ENCODE results near the gene FKBP6. TPM values are rescaled to one million over a fixed set of nuclear protein-coding genes. Genes with fewer than 3 reads are reported as not detected.
"Not testable (repeated sequence)": the region's sequence is repeated elsewhere in the genome, so short reads cannot be mapped to it uniquely, and the experiment has no call there.

Gene FKBP6
- total and polyA plus RNA-seq, 10 donors = 0.15 to 0.51 (median 0.24) TPM; not detected in 7

DNA sequence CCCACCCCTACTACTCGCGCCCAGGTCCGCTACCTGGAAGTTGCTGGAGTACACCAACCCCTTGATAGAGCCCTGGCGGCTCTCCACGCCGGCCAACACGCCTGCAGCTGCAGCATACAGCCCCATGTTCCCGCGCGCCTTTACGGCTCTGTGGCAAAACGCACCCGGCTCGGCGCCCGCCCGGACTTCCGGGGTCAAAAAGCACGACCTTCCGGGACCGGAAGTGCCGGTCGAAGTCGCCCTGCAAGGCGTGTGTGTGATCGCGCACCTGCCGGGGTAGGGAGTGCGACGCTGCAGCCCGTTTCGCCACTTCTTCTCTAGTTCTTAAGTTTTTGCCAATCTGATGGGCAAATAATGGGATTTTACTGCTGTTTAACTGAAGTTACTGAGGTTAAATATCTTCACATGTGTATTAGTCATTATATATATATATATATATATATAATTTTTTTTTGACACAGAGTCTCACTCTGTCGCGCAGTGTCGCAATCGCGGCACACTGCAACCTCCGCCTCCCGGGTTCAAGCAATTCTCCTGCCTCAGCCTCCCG, 19.2 kb upstream of the FKBP6 start, which contains the start of gene NSUN5:
TSS of gene NSUN5 (minus strand) at position 162 of the 550 bp plus-strand sequence. CDS start at position 126, 36 bp downstream.
- H3K27me3 ChIP-seq (replicated peaks in 1 of 7) = no peaks in the 10 kb centered on the region
- H3K27ac ChIP-seq = peak within 1 kb of the TSS; percentile 55 to 88 (median 78)
- peaks cover 0 to 38% (median 23%) of the 10 kb centered on the region in 6 donors for H3K36me3 ChIP-seq
- no peaks in the 10 kb centered on the region for H3K9me3 ChIP-seq
- TF ChIP-seq POLR2A (IDR thresholded peaks at IDR 0.05) (peak in 1 of 3 donors; percentile 27), POLR2AphosphoS5 (IDR thresholded peaks at IDR 0.05) (peak; percentile 90 to 96 (median 92))
- TF ChIP-seq, protein P1, sequence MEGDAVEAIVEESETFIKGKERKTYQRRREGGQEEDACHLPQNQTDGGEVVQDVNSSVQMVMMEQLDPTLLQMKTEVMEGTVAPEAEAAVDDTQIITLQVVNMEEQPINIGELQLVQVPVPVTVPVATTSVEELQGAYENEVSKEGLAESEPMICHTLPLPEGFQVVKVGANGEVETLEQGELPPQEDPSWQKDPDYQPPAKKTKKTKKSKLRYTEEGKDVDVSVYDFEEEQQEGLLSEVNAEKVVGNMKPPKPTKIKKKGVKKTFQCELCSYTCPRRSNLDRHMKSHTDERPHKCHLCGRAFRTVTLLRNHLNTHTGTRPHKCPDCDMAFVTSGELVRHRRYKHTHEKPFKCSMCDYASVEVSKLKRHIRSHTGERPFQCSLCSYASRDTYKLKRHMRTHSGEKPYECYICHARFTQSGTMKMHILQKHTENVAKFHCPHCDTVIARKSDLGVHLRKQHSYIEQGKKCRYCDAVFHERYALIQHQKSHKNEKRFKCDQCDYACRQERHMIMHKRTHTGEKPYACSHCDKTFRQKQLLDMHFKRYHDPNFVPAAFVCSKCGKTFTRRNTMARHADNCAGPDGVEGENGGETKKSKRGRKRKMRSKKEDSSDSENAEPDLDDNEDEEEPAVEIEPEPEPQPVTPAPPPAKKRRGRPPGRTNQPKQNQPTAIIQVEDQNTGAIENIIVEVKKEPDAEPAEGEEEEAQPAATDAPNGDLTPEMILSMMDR (IDR thresholded peaks at IDR 0.05 in 8 of 11, conservative IDR thresholded peaks at IDR 0.05 in 3 of 11) = peak in 2 of 11 experiments; percentile 5 to 31
- H3K4me3 ChIP-seq = peak within 1 kb of the TSS; percentile 56 to 94 (median 70)
- DNase-seq = peak; percentile 98
- H3K4me1 ChIP-seq = peaks cover 10 to 54% (median 24%) of the 10 kb centered on the region in 6 donors
- intact Hi-C loops (cut with DNase I; ENCODE audit: low total_unique reads) = no loop called here
- 12 to 17% (median 13%) methylated on average over 32 to 40 of the region's 40 CpGs for WGBS, 5 donors

DNA sequence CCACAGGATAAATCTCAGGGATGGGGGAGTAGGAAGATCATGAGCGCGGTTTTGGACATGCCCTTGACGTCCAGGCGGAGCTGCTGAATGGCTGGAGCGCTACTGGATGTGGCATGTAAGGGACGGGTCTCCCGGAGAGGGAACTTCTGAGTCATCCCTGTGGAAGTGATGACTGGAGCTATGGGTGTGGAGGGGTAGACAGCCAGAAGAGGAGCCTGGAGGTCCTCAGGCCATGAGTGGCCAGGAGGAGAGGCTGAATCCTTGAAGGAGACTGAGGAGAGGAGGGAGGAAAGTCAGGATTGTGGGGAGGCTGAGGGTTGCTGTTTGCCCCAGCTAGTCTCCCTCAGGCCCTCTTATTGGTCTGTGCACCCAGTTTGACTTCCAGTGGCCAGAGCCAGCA, 16.5 kb upstream of the FKBP6 start:
- intact Hi-C loops (cut with DNase I; ENCODE audit: low total_unique reads); H3K27me3 ChIP-seq (replicated peaks in 1 of 7); H3K9me3 ChIP-seq; H3K27ac ChIP-seq; H3K4me3 ChIP-seq: not testable (repeated sequence)
- peak; percentile 19 for DNase-seq
- Histone ChIP-seq H3K4me1 (peaks cover 10 to 32% (median 20%) of the 10 kb centered on the region in 6 donors), H3K36me3 (peaks cover 0 to 12% (median 7%) of the 10 kb centered on the region in 6 donors)
- WGBS, 5 donors = 79 to 87% (median 85%) methylated on average over 5 to 7 of the region's 7 CpGs

DNA sequence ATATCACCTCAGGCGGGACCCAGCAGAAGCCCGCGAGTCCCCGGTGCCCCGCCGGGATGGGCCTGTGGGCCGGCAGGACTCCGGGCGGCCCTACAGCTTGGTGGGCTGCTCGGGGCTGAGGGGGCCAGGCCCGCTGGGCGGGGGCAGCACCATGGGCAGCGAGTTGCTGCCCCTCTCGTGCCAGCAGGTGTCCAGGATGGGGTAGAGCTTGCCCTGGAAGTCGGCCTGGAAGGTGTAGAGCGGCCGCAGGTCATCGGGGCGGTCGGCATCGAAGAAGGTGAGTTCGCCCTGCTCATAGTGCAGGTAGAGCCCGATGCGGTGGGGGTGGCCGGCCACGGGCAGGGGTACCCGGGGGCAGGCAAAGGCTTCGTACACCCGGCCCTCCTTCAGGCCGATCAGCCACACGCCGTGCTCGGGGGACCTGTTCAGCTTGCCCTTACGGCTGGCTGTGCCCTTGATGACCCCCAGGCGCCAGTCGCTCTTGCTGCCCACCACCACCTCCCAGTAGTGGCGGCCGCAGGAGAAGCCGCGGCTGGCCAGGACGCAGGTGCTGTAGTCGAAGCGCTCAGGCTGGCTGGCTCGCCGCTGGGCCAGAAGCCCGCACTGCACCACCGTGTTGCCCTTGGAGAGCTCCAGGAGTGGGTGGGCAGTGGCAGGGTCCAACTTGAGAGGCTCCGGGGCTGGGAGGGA, 15.0 kb upstream of the FKBP6 start:
- DNase-seq = peak; percentile 64
- WGBS, 5 donors = 91 to 96% (median 94%) methylated on average over 9 to 48 of the region's 48 CpGs
- intact Hi-C loops (cut with DNase I; ENCODE audit: low total_unique reads) = no loop called here
- H3K4me3 ChIP-seq = no peak overlapping the region
- H3K9me3 ChIP-seq = no peaks in the 10 kb centered on the region
- peaks cover 7 to 16% (median 10%) of the 10 kb centered on the region in 6 donors for H3K4me1 ChIP-seq
- H3K27ac ChIP-seq = no peak overlapping the region
- H3K27me3 ChIP-seq (replicated peaks in 1 of 7) = no peaks in the 10 kb centered on the region
- no peak for TF ChIP-seq POLR2A (IDR thresholded peaks at IDR 0.05)
- TF ChIP-seq POLR2AphosphoS5 (IDR thresholded peaks at IDR 0.05) = no peak
- TF ChIP-seq, protein P1 (IDR thresholded peaks at IDR 0.05 in 8 of 11, conservative IDR thresholded peaks at IDR 0.05 in 3 of 11) = no peak
- no peaks in the 10 kb centered on the region for H3K36me3 ChIP-seq

DNA sequence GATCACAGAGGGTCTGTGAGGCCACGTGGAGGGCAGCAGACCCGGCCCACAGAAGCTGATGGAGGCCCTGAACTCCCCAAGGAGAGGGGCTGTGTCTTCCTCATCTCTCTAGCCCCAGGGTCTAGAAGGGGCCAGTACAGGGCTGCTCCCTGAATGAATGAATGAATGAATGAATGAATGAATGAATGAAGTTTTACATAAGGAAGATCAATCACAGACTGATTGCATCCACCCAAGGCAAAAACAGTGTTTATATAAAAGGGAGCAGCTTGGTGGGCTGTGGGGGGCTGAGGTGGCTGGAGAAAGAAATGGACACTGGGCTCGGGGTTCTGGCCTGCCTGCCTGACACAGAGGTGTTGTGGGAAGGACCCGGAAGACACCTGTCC, 14.4 kb upstream of the FKBP6 start:
- intact Hi-C loops (cut with DNase I; ENCODE audit: low total_unique reads) = no loop called here
- Histone ChIP-seq H3K9me3 (no peaks in the 10 kb centered on the region), H3K36me3 (no peaks in the 10 kb centered on the region), H3K27me3 (replicated peaks in 1 of 7) (no peaks in the 10 kb centered on the region), H3K4me3 (no peak overlapping the region), H3K4me1 (peaks cover 6 to 11% (median 8%) of the 10 kb centered on the region in 6 donors), H3K27ac (no peak overlapping the region)
- no peak for TF ChIP-seq POLR2A (IDR thresholded peaks at IDR 0.05)
- TF ChIP-seq, protein P1 (IDR thresholded peaks at IDR 0.05 in 8 of 11, conservative IDR thresholded peaks at IDR 0.05 in 3 of 11) = no peak
- TF ChIP-seq POLR2AphosphoS5 (IDR thresholded peaks at IDR 0.05) = no peak
- DNase-seq = no peak
- 74 to 93% (median 86%) methylated on average over 4 of the region's 4 CpGs for WGBS, 5 donors

Measured in spleen (tissue), 11 donors.